Spleen (tissue), 11 donors: Measurements from ENCODE around the gene NAGPA. TPM values are rescaled to one million over a fixed set of nuclear protein-coding genes. Genes with fewer than 3 reads are reported as not detected.
"Not testable (repeated sequence)": the region's sequence is repeated elsewhere in the genome, so short reads cannot be mapped to it uniquely, and the experiment has no call there.

Experiments
- DNase-seq: peaks from one replicate; pipeline ENCODE4 v3.0.0-alpha.2; 2020
- H3K27ac ChIP-seq, 8 donors: fragments of 200-600 bp; sonication (generic) in 7 of 8; 1 replicate in 4 of 8; 2 replicates in 4 of 8; pipeline versions ENCODE4 v1.5.0 to v1.8.0; 2016 to 2021; ENCODE audit warnings: inconsistent platforms in 4 of 8, mild to moderate bottlenecking in 4 of 8, moderate library complexity in 1 of 8
- H3K27me3 ChIP-seq, 7 donors: fragments of 200-600 bp; sonication (generic) in 6 of 7; replicated peaks in 1 of 7; 1 replicate in 4 of 7; 2 replicates in 3 of 7; pipeline versions ENCODE4 v1.5.0 to v1.8.0; 2016 to 2021; ENCODE audit warnings: inconsistent platforms in 3 of 7, mild to moderate bottlenecking in 1 of 7
- H3K36me3 ChIP-seq, 6 donors: fragments of 200-600 bp; sonication (generic) in 5 of 6; 1 replicate in 4 of 6; 2 replicates in 2 of 6; pipeline versions ENCODE4 v1.5.0 to v1.8.0; 2016 to 2021; ENCODE audit warnings: inconsistent platforms in 2 of 6
- H3K4me1 ChIP-seq, 6 donors: fragments of 200-600 bp; sonication (generic) in 5 of 6; 1 replicate in 3 of 6; 2 replicates in 3 of 6; pipeline versions ENCODE4 v1.5.0 to v1.8.0; 2016 to 2021; ENCODE audit warnings: inconsistent platforms in 3 of 6
- H3K4me3 ChIP-seq, 8 donors: fragments of 200-600 bp; sonication (generic) in 7 of 8; 1 replicate in 4 of 8; 2 replicates in 4 of 8; pipeline versions ENCODE4 v1.5.0 to v1.8.0; 2016 to 2021; ENCODE audit warnings: inconsistent platforms in 4 of 8, mild to moderate bottlenecking in 4 of 8, moderate library complexity in 2 of 8
- H3K9me3 ChIP-seq, 8 donors: fragments of 200-600 bp; sonication (generic) in 7 of 8; 1 replicate in 4 of 8; 2 replicates in 4 of 8; pipeline versions ENCODE4 v1.5.0 to v1.8.0; 2016 to 2021; ENCODE audit warnings: inconsistent platforms in 4 of 8
- CTCF ChIP-seq, 11 experiments: fragments of 200-600 bp in 7 of 11; fragments of 450-650 bp in 4 of 11; sonication (generic) in 4 of 11; IDR thresholded peaks in 8 of 11; conservative IDR thresholded peaks in 3 of 11; 1 replicate in 7 of 11; 2 replicates in 4 of 11; pipeline versions ENCODE4 v1.4.0 to v1.8.0; 2016 to 2021; ENCODE audit warnings: antibody characterized with exemption in 11 of 11, inconsistent platforms in 4 of 11, mild to moderate bottlenecking in 1 of 11
- POLR2A ChIP-seq, 3 donors: fragments of 450-650 bp; IDR thresholded peaks; one replicate each; pipeline ENCODE4 v1.5.1; 2017; ENCODE audit warnings: antibody characterized with exemption in 3 of 3, mild to moderate bottlenecking in 1 of 3
- POLR2AphosphoS5 ChIP-seq, 3 donors: sonication (generic); formaldehyde crosslinking; IDR thresholded peaks; one replicate each; pipeline ENCODE4 v1.5.1; 2017; ENCODE audit warnings: antibody characterized with exemption in 3 of 3
- WGBS, 5 donors: extraction: QIAGEN DNeasy Blood & Tissue Kit in 3 of 5; methylation state at CpG; one replicate each; pipeline versions ENCODE4 v1.1.5 to v1.1.7; 2013 to 2018; 5-methylcytosine and 5-hydroxymethylcytosine counted together
- intact Hi-C: fragments of 100-400 bp; cut with DNase I; formaldehyde crosslinking; loops from one replicate; pipeline ENCODE4 v1.15.0; 2023; ENCODE audit warnings: low total_unique reads
- polyA plus RNA-seq, 3 donors: library from polyadenylated mRNA; stranded (reverse); fragments of 200-250 nt; gene quantifications; one replicate each; pipeline ENCODE4 v1.2.1, GENCODE V29; 2013
- total RNA-seq, 7 donors: library from RNA; depleted of rRNA in 3 of 7; stranded (reverse); fragments of >200 nt in 3 of 7; fragmentation: NEBNext Ultra II Directional in 4 of 7; extraction: Animal tissue kit (Norgen Biotek cat#: 25700) in 4 of 7; gene quantifications; one replicate each; pipeline versions ENCODE4 v1.1.0 to v1.2.1, GENCODE V29; 2016 to 2021
- donor health status: healthy with polysubstance abuse.
- donor health status: DM: no; HTN: no; CAD: no; lungs with moderate emphysema.
- donor health status: DM: no; HTN: no; CAD: no.
- donor health status: Bipolar disorder and iron deficiency.
- donor health status: healthy.
- donor health status: DM: no; HTN: no; CAD: no.
- donor health status: DM: yes; HTN: yes; CAD: no.

Gene NAGPA
- total and polyA plus RNA-seq, 10 donors: 11.8 to 41.8 (median 18.6) TPM

GRCh38 chr16:5045499-5046115 lies 11.9 kb upstream of the NAGPA start:
- Histone ChIP-seq H3K27ac (no peak overlapping the region), H3K4me1 (no peaks in the 10 kb centered on the region), H3K36me3 (peaks cover 0 to 22% (median 0%) of the 10 kb centered on the region in 6 donors), H3K27me3 (no peaks in the 10 kb centered on the region), H3K4me3 (no peak overlapping the region), H3K9me3 (peaks cover 0 to 7% (median 0%) of the 10 kb centered on the region in 8 donors)
- WGBS, 5 donors: 83 to 94% (median 89%) methylated on average over 10 of the region's 10 CpGs
- no peak for TF ChIP-seq POLR2AphosphoS5 (IDR thresholded peaks at IDR 0.05)
- no peak for TF ChIP-seq CTCF (IDR thresholded peaks at IDR 0.05 in 8 of 11, conservative IDR thresholded peaks at IDR 0.05 in 3 of 11)
- TF ChIP-seq POLR2A (IDR thresholded peaks at IDR 0.05): no peak
- DNase-seq: peak; percentile 18
- intact Hi-C loops: no loop called here

GRCh38 chr16:5044581-5044980 lies 10.8 kb upstream of the NAGPA start:
- H3K27me3 ChIP-seq, H3K27ac ChIP-seq, H3K9me3 ChIP-seq, H3K4me3 ChIP-seq, DNase-seq, H3K4me1 ChIP-seq, intact Hi-C loops: not testable (repeated sequence)
- H3K36me3 ChIP-seq: peaks cover 0 to 22% (median 0%) of the 10 kb centered on the region in 6 donors
- 88 to 97% (median 92%) methylated on average over 11 of the region's 11 CpGs for WGBS, 5 donors

DNA sequence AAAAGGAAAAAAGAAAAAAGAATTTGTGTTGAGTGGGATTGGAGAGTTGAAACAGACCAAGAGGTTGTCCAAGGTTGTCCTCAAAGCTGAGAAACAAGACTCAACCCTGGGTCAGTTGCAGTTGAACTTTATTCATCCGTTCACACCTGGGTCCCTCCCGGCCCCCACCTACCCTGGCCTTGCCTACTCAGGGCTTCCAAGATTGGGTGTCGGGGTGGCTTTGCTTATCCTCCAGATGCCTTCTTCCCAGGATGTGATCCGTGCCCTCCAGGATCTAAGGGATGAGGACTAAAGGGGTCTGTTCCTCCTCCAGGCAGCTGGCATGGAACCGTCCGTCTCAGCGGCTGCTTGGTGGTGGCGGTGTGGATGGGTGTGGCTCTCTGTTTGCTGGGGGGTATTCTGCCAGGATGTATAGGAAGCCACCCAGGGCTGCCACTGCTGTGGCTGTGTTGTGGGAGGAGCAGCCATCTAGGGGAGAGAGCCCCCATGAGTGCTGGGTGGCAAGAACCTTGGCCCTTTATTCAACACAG lies 10.3 kb upstream of the NAGPA start:
- TF ChIP-seq POLR2A (IDR thresholded peaks at IDR 0.05) (no peak), CTCF (IDR thresholded peaks at IDR 0.05 in 8 of 11, conservative IDR thresholded peaks at IDR 0.05 in 3 of 11) (no peak), POLR2AphosphoS5 (IDR thresholded peaks at IDR 0.05) (no peak)
- no peaks in the 10 kb centered on the region for H3K27me3 ChIP-seq
- DNase-seq: peak; percentile 35
- no peaks in the 10 kb centered on the region for H3K4me1 ChIP-seq
- no peak overlapping the region for H3K27ac ChIP-seq
- H3K4me3 ChIP-seq: no peak overlapping the region
- intact Hi-C loops: no loop called here
- WGBS, 5 donors: 91 to 93% (median 92%) methylated on average over 8 of the region's 8 CpGs
- H3K36me3 ChIP-seq: peaks cover 0 to 22% (median 0%) of the 10 kb centered on the region in 6 donors
- peaks cover 0 to 5% (median 0%) of the 10 kb centered on the region in 8 donors for H3K9me3 ChIP-seq

GRCh38 chr16:5042574-5043171 lies 8.9 kb upstream of the NAGPA start:
- intact Hi-C loops: no loop called here
- TF ChIP-seq POLR2A (IDR thresholded peaks at IDR 0.05): no peak
- TF ChIP-seq CTCF (IDR thresholded peaks at IDR 0.05 in 8 of 11, conservative IDR thresholded peaks at IDR 0.05 in 3 of 11): no peak
- TF ChIP-seq POLR2AphosphoS5 (IDR thresholded peaks at IDR 0.05): no peak
- WGBS, 5 donors: 78 to 87% (median 84%) methylated on average over 14 of the region's 14 CpGs
- DNase-seq: no peak
- no peak overlapping the region for H3K27ac ChIP-seq
- H3K27me3 ChIP-seq: no peaks in the 10 kb centered on the region
- H3K36me3 ChIP-seq: peaks cover 0 to 22% (median 0%) of the 10 kb centered on the region in 6 donors
- H3K9me3 ChIP-seq: no peaks in the 10 kb centered on the region
- H3K4me3 ChIP-seq: no peak overlapping the region
- no peaks in the 10 kb centered on the region for H3K4me1 ChIP-seq
